GM21381 (cell line): Measurements from ENCODE around the gene RCAN1.

ENCODE experiments used
- ATAC-seq: cut with Tn5 transposase; IDR thresholded peaks from one replicate; pipeline ENCODE4 v1.9.1; 2021; ENCODE audit warnings: mild to moderate bottlenecking, moderate library complexity; ENCODE audit not compliant: unreplicated experiment

The RCAN1 gene

DNA sequence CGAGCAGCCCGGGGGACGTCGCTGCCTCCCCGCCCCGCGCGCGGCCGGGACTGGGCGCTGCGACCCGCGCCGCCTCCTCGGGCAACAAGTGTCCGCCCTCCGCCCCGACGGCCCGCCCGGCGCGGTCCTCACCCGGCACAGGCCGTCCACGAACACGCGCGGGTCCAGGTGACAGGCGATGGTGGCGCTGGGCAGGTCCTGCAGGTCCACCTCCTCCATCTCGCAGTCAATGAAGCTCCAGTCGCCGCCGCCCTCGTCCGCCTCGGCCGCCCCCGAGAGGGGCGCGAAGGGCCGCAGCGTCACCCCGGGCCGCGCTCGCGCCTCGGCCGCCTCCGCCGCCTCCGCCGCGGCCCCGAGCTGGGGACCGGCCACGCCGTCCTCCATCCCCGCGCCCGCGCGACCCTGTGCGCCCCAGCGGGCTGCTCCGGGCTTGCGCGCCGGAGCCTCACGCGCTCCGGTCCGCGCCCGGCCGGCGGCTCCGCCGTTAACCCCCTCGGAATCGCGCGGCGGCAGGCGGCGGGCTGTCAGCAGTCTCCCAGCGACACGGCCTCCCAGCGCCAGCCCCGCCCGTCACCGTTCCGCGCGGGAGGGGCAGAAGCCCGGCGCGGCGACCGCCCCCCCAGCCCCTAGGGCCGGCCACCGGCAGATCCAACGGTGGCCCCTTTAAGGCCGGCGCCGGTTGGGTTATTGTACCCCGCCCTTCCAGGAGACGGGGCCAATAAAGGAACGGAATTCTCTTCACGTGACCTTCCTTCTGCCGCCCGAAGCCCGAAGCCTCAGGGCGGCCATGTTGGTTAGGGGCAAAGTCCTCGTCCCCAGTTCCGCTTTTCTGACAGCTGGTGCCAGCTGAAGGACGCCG lies at the start of gene RCAN1:
TSS of gene RCAN1 (minus strand) at position 486 of the 859 bp plus-strand sequence. CDS start at position 384, 102 bp downstream.
- peak; percentile 95 for ATAC-seq

DNA sequence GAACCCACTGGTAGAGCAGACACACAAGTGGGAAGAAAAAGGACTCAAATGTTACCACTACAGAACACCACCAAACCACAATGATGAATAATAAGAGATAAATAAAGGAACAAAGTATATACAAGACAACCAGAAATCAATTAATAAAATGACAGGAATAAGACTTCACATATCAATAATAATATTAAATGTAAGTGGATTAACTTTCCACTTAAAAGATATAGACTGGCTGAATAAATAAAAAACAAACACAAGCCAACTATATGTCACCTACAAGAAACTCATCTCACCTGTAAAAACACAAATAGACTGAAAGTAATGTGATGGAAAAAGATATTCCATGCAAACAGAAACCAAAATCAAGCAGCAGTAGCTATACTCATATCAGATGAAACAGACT lies 46.9 kb upstream of the RCAN1 start:
- no peak for ATAC-seq

DNA sequence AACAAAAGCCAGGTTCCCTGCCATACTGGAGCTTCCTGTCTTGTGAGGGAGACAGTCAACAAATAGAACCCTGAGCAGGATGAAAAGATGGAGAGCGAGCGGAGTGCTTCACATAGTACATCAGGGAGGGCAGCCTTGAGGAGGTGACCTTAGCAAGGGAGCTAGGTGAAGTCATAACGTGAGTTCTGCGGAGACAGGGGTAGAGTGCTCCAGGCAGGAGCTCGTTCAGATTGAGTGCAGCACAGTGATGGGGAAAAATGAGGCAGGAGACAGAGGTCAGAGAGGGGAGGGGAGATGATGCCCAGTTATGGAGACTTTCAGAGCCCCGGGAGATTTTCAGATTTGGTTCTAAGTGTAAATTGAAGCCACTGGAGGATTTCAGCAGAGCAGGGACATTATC lies 38.6 kb upstream of the RCAN1 start:
- no peak for ATAC-seq

DNA sequence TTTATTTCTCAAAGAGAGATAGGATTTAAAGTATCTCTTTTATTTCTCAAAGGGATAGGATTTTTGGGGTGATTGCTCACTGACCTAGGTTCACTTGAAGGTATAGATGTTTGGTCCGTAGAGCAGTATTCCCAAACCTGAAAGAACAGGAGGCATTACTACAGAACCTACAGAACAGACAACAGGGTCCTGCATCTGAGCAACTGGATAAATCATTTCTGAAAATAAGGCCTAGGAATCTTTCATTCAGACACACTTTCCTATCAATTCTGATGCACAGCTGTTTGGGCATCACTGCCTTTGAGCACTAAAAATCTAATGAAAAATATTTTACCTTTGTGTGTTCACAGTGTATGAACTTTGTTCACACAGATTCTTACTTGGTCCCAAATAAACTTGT lies 36.7 kb upstream of the RCAN1 start:
- ATAC-seq, result no peak

DNA sequence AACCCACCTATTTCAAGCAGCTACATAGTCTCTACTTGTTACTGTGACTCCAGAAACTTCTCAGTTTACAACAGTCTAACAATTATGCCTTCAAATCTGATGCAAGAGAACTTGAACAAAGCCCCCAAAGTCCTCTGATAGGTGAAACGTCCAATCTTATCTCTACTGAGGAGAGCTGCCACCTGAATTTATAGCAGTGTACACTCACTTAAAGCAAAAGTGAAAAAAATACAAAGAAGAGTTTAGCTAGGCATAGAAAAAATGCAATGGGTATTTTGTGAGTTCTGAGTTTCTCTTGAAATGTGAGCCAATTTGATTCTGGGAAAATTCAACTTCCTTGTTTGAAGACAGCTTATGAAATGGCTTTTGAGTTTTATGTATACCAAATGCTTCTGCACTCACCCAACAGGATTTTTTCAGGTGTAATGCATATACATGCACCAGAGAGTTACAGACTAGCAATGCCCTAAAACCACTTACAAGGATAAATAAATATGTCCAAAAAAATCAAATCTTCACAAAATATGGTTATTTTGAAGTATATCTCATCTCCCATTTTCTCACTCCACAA lies 36.0 kb upstream of the RCAN1 start:
- no peak for ATAC-seq

DNA sequence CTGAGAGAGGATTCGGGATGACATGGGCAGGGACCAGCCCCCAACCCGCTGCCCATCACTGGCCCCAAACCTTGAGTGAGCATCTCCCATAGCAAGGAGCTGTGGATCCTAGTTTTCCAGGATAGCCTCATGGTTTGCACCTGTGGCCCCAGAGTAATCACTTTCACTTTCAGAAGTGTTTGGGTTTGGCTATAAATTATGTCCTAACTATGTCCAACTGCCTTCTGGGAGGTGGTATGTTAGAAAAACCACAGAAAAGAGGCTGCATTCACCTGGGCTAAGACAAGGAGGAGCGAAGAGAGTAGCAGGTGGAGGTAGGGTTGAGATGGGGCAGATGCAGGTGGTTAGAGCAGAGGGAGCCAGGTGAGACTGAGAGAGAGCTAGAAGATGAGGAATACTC lies 34.5 kb upstream of the RCAN1 start:
- no peak for ATAC-seq

DNA sequence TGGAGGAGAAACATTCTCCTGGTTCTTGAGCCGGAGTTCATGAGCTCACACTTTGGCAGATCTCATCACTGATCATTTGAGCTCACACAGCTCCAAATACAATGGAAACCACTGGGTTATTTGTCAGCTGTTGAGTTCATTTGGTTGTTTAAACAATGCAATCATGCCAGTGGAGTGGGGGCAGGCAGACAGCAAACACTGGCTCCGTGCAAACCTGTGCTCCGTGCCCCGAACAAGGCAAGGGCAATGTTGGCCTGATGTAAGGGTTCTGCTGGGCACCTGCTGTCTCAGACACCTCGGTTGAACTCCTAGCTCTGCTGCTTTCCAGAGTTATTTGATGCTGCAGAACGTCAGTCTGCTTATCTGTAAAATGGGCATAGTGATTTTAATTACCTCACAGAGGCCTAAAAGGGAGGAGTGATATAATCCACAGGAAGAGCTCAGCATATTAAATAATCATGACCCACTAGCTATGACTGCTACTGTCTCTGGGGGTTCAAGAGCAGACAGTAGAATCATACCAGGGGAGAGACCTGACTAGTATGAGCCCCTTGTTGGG lies 33.9 kb upstream of the RCAN1 start:
- ATAC-seq, result no peak

DNA sequence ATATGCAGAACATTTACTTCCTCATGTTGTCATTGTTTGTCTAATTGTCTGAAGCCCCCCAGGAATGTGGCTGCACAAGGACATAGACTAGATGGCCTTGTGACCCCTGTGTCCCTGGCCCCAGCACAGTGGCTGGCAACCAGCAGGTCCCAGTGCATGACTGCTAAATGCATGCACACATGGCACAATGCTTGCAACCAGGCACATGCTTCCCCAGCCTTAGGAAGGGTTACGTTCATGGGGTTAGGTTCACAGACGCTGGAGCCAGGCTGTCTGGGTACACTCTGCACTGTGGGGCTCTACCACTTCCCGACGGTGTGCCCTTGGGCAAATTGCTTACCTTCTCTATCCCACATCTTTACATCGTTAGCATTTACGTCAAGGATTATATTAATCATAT lies 32.6 kb upstream of the RCAN1 start:
- no peak for ATAC-seq

DNA sequence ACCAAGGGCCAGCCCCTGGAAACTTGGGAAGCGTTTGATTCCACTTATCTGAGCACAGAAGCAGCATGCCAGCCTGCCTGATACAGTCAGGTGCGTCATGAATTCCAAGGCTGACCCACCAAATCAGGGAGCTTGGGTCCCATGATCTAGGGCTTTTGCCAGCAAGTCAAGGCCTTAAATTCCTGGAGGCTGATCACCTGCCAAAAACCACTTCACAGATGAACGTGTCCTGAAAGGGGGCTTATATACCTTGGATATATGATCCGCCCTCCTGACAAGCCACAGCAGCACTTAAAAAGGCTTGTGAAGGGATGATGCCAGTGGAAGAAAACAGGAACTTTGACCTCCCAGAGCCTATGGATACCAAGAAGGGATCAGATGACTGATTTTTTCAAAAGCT lies 29.9 kb upstream of the RCAN1 start:
- ATAC-seq, result no peak

DNA sequence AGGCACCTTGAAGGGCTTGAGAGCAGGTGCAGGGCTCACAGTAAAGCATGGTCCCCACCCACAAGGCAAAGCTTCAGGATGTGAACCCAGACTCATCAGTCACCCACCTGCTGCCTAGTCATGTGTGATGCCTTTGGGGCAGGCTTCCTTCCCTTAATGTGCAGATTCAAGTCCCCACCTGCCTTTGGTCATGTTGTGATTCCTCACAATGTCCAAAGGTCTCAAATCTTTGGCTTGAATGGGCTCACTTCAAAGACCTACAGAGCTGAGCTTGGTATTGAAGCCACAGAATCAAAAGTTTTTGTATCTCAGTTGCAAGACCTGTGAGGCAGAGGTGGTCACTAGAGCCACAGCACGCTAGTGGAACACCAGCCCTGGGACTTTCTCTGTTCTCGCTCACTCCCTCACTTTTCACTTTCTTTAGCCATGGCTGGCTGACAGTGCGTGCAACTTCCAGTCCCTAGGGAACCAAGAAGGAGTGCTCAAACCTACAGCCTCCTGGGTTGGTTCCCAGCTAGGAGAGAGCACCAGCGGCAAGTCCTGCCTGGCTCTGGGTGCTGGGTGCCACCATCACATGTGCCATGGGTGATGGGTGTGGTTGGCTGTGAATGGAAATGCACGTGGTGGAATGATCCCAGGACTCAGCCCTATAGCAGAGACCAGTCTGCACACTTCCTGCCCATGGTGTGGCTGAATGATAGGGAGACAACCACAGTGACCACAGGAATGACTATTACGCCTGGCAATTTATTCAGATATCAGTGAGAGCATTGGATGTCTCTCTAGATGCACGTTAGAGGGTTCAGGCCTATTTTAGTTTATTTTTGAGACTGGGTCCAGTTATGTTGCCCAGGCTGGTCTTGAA lies 27.5 kb upstream of the RCAN1 start:
- ATAC-seq, result peak; percentile 49

DNA sequence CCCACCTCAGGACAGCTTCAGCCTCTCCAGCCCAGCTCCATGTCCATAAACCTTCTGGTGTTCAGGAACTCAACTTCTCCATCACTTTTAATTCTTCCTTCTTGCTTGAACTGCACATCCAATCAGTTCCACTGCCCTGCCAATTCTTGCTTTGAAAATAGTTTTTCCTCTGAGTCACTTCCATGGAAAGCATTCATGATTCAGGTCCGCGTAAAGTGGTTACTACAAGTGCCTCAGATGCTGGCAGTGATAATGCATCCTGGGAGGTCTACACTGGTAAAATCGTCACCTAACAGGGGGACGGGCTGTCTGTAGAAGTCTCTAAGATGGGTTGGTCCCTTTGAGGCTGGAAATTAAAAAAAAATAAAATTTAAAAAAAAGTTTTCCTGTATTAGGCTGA lies 25.9 kb upstream of the RCAN1 start:
- ATAC-seq, result no peak

DNA sequence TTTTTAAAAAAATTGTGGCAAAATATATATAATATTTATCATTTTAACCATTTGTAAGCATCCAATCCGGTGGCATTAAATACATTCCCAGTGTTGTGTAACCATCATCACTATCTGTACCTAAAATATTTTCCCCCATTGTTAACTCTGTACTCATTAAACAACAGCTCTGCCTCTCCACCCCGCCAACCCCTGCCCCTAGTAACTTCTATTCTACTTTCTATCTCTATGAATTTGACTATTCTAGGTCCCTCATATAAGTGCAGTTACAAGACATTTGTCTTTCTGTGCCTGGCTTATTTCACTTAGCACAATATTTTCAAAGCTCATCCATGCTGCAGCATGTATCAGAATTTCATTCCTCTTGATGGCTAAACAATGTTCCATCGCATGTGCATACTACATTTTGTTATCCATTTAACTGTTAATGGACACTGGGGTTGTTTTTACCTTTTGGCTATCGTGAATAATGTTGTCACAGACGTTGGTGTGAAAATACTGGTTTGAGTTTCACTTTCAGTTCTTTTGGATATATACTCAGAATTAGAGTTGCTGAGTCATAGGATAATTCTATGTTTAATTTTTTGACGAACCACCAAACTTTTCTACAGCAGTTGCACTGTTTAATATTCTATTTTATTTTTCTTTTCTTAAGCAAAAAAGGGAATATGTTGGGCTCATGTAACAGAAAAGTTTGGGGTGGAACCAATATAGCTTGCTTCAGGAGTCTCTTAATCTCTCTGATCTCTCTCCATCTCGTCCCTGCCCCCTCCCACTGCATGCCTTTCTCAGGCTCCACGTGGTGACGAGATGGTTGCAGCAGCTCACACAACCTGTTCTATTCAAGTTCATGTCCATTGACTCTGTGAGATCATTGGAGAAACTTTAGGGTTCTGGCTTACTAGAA lies 25.2 kb upstream of the RCAN1 start:
- ATAC-seq, result no peak

DNA sequence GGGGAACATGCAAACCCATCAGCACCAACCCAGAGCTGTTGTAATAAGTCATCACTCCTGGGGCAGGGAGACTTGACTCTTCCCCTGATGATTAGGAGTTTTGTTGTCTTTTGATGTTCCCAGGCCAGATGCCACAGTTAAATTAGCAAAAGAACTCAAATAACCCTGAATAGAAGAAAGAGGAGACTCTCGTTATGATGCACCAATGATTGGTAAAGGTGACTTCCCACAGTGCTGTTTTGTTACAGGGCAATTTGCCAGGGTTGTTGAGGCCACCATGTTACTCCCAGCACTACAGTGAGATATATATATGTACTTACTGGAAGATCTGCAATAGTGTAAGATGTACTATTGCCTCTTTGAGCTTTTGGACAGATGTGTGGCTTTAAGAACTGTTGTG lies 24.3 kb upstream of the RCAN1 start:
- ATAC-seq, result no peak

DNA sequence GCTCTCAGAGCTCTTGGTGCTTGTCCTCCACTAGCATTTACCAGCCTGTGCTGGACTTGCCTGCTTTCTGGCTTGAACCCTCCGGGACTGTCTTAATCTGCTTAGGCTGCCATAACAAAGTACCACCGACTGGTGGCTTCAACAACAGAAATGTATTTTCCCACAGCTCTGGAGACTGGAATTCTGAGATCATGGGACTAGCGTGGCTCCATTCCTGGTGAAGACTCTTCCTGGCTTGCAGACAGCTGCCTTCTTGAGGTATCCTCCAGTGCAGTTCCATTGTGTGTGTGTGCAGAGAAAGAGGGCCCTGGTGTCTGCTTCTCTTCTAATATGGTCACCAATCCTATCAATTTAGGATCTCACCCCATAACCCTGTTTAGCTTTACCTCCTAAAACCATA lies 22.0 kb upstream of the RCAN1 start:
- no peak for ATAC-seq

DNA sequence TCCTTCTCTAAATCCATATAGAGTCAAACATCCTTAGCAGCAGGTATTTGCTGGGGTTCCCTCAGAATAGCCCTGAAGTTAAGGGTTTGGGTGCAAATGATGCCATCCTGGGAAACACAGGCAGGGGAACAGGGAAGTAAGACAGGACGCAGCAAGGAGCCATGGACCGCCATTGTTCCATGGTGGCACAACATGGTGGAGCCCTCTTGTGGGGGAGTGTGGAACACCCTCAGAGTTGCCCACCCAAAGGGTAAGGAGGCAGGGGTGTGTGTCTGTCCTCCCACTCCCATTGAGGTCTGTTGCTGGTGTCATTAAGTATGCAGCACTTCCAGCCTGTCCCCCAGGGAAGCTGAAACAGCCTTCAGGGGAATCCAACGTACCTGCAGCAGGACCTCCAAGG lies 20.4 kb upstream of the RCAN1 start:
- no peak for ATAC-seq

DNA sequence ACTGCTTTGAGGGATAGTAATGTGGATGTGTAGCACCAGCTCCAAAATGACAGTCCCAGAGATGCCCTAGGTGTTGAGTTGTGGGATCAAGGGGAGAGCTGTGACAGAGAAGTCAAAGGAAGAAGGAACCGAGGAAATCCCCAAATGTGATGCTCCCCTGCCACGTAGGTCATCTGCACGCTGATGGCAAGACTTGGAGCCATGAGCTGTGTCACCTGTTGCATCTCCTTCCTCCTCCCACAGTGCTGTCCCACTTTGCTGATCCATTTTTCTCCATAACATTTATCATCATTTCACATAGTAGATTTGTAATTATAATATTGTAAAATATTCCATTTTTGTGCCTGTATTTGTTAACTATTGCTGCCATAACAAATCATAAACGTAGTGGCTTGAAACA lies 17.6 kb upstream of the RCAN1 start:
- no peak for ATAC-seq

DNA sequence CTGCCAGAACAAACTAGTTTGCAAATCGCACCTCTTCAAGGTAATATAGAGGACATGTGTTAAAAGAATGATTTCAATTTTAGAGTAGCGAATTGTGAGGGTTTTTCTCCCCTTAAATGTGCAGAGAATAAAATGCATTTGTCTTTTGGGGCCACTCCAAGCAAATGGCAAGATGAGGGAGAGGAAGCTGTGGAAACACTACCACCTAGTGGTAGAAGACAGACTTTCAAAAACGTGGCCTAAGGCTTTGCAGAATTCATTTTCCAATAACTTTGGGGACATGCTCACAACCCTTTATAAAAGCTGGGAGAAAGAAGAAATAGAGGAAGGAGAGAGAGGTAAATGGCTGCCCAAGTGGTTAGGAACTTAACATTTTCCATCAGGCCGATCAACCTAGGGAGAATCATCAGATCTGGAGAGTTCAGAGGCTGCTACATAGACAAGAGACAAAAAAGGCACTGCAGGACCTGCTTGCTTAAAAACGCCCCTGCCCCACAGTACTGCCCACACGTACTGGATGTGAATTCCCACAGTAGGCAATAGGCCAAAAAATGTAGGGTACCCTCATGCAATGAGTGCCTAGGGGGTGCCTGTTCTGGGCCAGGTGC lies 15.7 kb upstream of the RCAN1 start:
- ATAC-seq, result no peak

DNA sequence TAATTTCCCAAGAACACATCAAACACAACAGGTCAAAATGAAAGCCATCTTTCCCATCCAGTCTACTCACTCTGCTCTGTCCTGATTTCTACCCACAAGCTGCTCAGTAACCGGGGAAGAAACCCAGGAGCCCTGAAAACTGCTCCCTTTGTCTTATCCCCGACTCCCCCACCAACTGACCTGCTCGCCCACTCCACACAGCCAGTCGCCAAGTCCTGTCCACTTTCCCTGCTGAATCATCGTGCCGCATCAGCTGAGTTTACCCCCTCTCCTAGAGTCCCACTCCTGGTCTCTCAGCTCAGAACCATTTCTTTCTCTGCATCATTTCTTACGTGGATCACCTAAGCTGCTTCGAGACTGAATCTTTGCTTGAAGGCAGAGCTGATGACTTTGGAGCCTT lies 11.2 kb upstream of the RCAN1 start:
- ATAC-seq, result no peak

DNA sequence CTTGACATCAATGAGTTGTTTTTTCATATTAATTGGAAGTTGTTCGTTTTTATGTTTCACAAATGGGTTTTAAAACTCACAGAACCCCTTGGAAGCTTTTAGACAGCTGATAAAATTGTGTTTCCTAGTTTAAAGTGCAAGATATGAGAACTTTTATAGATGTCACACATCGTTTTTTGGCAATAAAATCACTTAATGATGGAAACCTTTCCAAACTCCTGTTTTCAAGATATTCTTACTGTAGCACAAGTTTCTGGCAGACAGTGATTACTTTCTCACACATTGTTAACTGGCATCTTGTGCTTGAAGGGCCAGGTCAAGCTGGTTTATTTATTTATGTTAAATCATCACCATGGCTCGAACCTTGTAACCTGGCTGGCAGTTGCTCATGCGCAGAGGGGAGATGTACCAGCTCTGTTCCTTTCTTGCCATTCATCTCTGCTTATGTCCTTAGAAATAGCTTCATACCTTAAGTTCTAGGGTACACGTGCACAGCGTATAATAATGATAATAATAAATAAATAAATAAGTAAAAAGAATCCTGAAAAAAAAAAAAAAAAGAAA lies 10.2 kb upstream of the RCAN1 start:
- no peak for ATAC-seq

DNA sequence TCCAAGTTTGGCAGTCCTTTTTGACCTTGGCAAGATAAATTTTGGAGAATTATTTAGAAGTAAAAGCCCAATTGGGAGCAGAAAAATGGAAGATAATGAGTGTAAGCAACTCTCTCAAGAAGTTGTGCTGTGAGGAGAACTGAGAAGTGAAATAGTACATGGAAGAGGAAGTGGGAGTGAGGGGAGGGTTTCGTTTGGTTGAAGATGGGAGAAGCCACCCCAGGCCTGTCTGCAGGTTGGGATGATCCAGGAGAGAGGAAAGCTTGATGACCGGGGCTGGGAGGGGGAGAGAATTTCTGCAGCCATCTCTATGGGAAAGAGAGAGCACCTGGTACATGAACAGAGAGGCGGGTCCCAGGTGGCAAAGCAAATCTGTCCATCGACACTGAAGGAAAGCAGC lies 8.6 kb upstream of the RCAN1 start:
- ATAC-seq, result no peak
